ENCODE data around the gene WDR17. TPM values are rescaled to one million over a fixed set of nuclear protein-coding genes. Genes with fewer than 3 reads are reported as not detected.

WDR17 gene
- total and polyA plus RNA-seq, 2 of the 13 experiments (the other 11 are each of a cell fraction or from before 2014, with no cell fraction given) = not detected

DNA sequence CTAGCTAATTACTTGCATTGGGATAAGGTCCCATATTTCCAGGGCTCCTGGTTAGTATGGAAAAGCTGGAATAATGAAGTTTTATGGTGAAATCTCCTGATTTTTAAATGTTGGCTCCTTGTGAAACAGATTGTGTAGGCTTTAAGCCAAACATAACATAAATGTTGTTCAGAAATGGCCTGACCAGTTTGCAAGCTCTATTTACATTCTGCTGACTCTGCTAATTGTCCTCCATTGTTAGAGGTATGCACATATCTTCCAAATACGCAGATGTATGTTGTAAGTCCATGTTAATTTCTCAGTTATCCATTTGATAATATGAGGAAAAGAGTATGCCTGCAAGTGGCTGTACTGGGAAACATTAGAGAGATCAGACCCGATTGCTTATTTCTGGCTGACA is 11.9 kb upstream of the WDR17 start (continued):
- no peak for TF ChIP-seq HOMEZ (CRISPR knock-in tag; IDR thresholded peaks at IDR 0.05; ENCODE audit: low read depth)

GRCh38 chr4:176054942-176055341 is 10.7 kb upstream of the WDR17 start:
- H3K27me3 ChIP-seq (ENCODE audit: control insufficient read depth in 1 of 2, insufficient read depth in 2 of 2, low read length in 2 of 2) = no peaks in the 10 kb centered on the region
- H3K9me3 ChIP-seq (ENCODE audit: low read length) = no peaks in the 10 kb centered on the region
- no peak overlapping the region for H3K4me3 ChIP-seq (replicated peaks in 1 of 3; ENCODE audit: insufficient read depth in 1 of 3, low read depth in 2 of 3, low read length in 3 of 3)
- TF ChIP-seq SUZ12 (IDR thresholded peaks at IDR 0.05; ENCODE audit: low read depth, low read length) = no peak
- no peak for TF ChIP-seq ZNF749 (CRISPR knock-in tag; IDR thresholded peaks at IDR 0.05; ENCODE audit: borderline replicate concordance)
- TF ChIP-seq ZNF616 (CRISPR knock-in tag; IDR thresholded peaks at IDR 0.05; ENCODE audit: low read depth) = no peak
- TF ChIP-seq, protein P1, sequence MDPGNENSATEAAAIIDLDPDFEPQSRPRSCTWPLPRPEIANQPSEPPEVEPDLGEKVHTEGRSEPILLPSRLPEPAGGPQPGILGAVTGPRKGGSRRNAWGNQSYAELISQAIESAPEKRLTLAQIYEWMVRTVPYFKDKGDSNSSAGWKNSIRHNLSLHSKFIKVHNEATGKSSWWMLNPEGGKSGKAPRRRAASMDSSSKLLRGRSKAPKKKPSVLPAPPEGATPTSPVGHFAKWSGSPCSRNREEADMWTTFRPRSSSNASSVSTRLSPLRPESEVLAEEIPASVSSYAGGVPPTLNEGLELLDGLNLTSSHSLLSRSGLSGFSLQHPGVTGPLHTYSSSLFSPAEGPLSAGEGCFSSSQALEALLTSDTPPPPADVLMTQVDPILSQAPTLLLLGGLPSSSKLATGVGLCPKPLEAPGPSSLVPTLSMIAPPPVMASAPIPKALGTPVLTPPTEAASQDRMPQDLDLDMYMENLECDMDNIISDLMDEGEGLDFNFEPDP (CRISPR knock-in tag; conservative IDR thresholded peaks at IDR 0.05) = no peak
- TF ChIP-seq TEAD3 (CRISPR knock-in tag; optimal IDR thresholded peaks at IDR 0.05; ENCODE audit: borderline replicate concordance) = no peak
- TF ChIP-seq, protein P2, sequence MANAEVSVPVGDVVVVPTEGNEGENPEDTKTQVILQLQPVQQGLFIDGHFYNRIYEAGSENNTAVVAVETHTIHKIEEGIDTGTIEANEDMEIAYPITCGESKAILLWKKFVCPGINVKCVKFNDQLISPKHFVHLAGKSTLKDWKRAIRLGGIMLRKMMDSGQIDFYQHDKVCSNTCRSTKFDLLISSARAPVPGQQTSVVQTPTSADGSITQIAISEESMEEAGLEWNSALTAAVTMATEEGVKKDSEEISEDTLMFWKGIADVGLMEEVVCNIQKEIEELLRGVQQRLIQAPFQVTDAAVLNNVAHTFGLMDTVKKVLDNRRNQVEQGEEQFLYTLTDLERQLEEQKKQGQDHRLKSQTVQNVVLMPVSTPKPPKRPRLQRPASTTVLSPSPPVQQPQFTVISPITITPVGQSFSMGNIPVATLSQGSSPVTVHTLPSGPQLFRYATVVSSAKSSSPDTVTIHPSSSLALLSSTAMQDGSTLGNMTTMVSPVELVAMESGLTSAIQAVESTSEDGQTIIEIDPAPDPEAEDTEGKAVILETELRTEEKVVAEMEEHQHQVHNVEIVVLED (CRISPR knock-in tag; IDR thresholded peaks at IDR 0.05; ENCODE audit: borderline replicate concordance) = no peak
- no peak overlapping the region for H3K9ac ChIP-seq (ENCODE audit: insufficient read depth, low read depth, low read length)
- DNase-seq (ENCODE audit: low spot score) (no peak), ATAC-seq (no peak), FAIRE-seq (no peak)
- H3K36me3 ChIP-seq (replicated peaks in 1 of 2; ENCODE audit: control insufficient read depth in 1 of 2, insufficient read depth in 2 of 2, low read length in 2 of 2) = no peaks in the 10 kb centered on the region
- no peak overlapping the region for H3K4me2 ChIP-seq (ENCODE audit: low read depth, low read length)
- H3K27ac ChIP-seq (ENCODE audit: extremely low read length, insufficient read depth, low read length) = no peak overlapping the region
- ChIA-PET POLR2A (no interaction called here), CTCF (ENCODE audit: low intra/inter-chr PET ratio, low total read pairs) (no interaction called here)
- no peak overlapping the region for H2AFZ ChIP-seq (ENCODE audit: low read length)
- no peaks in the 10 kb centered on the region for H3K79me2 ChIP-seq (ENCODE audit: insufficient read depth, low read length)
- H4K20me1 ChIP-seq (ENCODE audit: insufficient read depth, low read length) = no peaks in the 10 kb centered on the region
- WGBS (ENCODE audit: low lambda C conversion rate) = 12% methylated on average over 2 of the region's 2 CpGs
- intact Hi-C loops (cut with micrococcal nuclease; ENCODE audit: unreplicated experiment) = no loop called here
- H3K4me1 ChIP-seq (ENCODE audit: insufficient read depth, low read length) = no peaks in the 10 kb centered on the region
- no TSS peak for BruUV-seq (replicated peaks)
- in situ Hi-C loops (cut with HindIII; ENCODE audit: extremely low pct_ligation_motif_present, low pct_unique_long_range_greater_than_20kb) = no loop called here
